GM12865 (cell line): Measurements from ENCODE around the gene TASP1.
"Not testable (repeated sequence)": the region's sequence is repeated elsewhere in the genome, so short reads cannot be mapped to it uniquely, and the experiment has no call there.

Experiments
- DNase-seq: peaks from one replicate; pipeline ENCODE4 v3.0.0; 2010; ENCODE audit warnings: low read depth
- H3K4me3 ChIP-seq: 2 replicates; pipeline ENCODE4 v1.5.1; 2011; ENCODE audit warnings: mild to moderate bottlenecking, low read depth, low read length, control low read depth
- CTCF ChIP-seq: IDR thresholded peaks from 2 replicates; pipeline ENCODE4 v1.5.1; 2011; ENCODE audit warnings: low read length, control low read depth, low read depth, inconsistent platforms; ENCODE audit not compliant: insufficient read depth; ENCODE audit errors: missing control alignments

TASP1 gene

GRCh38 chr20:13665709-13666395 lies 27.1 kb upstream of the TASP1 start:
- TF ChIP-seq CTCF, result no peak
- H3K4me3 ChIP-seq, result no peak overlapping the region
- no peak for DNase-seq

GRCh38 chr20:13661070-13661685 lies 22.4 kb upstream of the TASP1 start:
- no peak for TF ChIP-seq CTCF
- no peak for DNase-seq
- H3K4me3 ChIP-seq, result no peak overlapping the region

- no peak for TF ChIP-seq CTCF
- DNase-seq, result peak; percentile 76
- H3K4me3 ChIP-seq, result no peak overlapping the region
Measured at GRCh38 chr20:13659288-13659687, 20.6 kb upstream of the TASP1 start.

- DNase-seq, H3K4me3 ChIP-seq: not testable (repeated sequence)
Measured at GRCh38 chr20:13658060-13658459, 19.3 kb upstream of the TASP1 start.

- no peak overlapping the region for H3K4me3 ChIP-seq
- TF ChIP-seq CTCF, result no peak
- DNase-seq, result no peak
Measured at GRCh38 chr20:13656721-13657368, 18.1 kb upstream of the TASP1 start.

GRCh38 chr20:13654463-13655023 lies 15.8 kb upstream of the TASP1 start:
- TF ChIP-seq CTCF, result no peak
- DNase-seq, result no peak

GRCh38 chr20:13650474-13650873 lies 11.7 kb upstream of the TASP1 start:
- no peak for TF ChIP-seq CTCF
- DNase-seq, result no peak

More at GRCh38 chr20:13654463-13655023, 15.8 kb upstream of the TASP1 start:
- H3K4me3 ChIP-seq, result no peak overlapping the region

More at GRCh38 chr20:13650474-13650873, 11.7 kb upstream of the TASP1 start:
- no peak overlapping the region for H3K4me3 ChIP-seq
